Measurements from ENCODE around the gene DGCR2.

The DGCR2 gene

DNA sequence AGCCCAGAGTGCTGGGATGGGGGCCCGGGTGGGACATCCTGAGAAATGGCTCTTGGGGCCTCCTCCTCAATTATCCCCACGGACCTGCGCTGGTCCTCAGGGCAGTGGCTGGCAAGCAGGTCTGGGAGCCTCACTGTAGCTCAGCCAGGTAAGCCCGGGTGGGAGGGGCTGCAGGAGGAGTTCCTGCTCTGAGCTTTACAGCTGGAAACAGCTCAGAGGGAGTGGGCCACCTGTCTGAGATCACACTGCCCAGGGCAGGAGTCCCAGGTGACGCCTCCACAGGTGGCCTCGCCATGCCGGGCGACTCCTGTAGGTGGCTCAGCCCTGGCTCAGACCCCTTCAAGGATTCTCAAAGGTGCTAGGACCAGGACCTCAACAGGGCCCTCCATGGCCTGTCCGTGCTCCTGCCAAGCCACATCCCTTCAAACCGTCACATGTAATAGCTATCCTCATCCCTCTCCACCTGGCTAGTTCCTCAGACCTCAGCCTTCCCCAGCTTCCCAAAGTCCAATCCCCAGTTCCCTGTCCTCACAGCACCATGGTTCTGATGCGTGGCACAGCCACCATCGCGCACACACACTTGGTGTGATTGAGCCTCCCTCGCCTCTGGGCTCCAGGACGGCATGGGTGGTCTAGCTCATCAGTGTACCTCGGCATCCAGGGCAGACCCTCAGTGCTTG, 5.3 kb upstream of the DGCR2 start:
- CTCF ChIA-PET, result interaction anchor here (1.0 to 1.2 kb wide), 2 partner anchors 9 to 17 kb away, joined by 3 to 7 read pairs; partner anchors contain the start of gene ESS2
- POLR2A ChIA-PET, result no interaction called here
- TF ChIP-seq, protein P1, sequence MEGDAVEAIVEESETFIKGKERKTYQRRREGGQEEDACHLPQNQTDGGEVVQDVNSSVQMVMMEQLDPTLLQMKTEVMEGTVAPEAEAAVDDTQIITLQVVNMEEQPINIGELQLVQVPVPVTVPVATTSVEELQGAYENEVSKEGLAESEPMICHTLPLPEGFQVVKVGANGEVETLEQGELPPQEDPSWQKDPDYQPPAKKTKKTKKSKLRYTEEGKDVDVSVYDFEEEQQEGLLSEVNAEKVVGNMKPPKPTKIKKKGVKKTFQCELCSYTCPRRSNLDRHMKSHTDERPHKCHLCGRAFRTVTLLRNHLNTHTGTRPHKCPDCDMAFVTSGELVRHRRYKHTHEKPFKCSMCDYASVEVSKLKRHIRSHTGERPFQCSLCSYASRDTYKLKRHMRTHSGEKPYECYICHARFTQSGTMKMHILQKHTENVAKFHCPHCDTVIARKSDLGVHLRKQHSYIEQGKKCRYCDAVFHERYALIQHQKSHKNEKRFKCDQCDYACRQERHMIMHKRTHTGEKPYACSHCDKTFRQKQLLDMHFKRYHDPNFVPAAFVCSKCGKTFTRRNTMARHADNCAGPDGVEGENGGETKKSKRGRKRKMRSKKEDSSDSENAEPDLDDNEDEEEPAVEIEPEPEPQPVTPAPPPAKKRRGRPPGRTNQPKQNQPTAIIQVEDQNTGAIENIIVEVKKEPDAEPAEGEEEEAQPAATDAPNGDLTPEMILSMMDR (IDR thresholded peaks at IDR 0.05; ENCODE audit: control extremely low read depth, extremely low read depth, low read depth, missing control alignments), result no peak
- DNase-seq (ENCODE audit: extremely low spot score), result no peak

DNA sequence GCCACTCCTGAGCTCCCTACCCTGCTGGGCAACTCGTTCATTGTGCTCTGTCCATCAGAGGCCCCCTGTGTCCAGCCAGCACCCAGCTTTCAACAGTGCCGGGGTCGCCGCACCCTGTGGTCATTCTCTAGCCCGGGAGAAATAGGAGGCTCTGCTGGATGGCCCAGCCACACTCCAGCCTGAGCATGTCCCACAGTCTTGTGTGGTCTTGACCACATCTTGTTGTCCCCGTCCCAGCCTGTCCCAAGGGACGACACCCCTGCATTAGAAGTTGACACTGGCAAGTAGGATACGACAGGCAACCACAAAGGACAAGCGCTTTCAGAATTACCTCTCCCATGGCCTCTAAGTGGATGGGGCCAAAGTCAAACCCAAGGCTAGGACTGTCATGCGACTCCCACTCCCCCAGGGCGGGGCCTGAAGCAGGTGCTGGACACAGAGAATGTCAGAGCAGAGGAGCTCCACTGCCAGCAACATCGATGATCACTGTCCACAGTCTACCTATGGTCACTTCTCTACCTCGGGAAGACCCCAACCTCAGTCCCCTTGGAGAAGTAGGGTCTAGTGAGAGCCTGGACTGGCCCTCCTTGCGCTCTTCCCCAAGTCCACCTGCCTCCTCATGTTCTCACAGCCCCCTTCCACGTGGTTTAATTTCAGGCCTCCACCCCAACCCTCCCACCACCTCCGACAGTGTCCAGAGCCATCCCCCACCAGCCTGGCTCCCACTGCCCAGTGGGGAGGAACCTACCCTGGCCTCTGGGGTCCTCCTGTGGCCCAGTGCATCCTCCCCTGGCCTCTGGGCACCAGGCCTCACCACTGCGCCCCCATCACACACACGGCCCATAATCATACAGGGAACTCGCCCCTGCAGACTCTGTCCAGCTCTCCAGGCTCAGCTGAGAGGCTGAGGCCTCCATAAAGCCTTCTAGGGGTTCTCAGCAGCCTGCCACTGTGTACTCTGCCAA, 4.4 kb upstream of the DGCR2 start:
- TF ChIP-seq, protein P1 (IDR thresholded peaks at IDR 0.05; ENCODE audit: control extremely low read depth, extremely low read depth, low read depth, missing control alignments), result no peak
- ChIA-PET POLR2A (no interaction called here), CTCF (interaction anchor here (1.2 kb wide), 1 partner anchor 18 kb away, joined by 7 read pairs; the partner anchor contains the start of gene ESS2)
- no peak for DNase-seq (ENCODE audit: extremely low spot score)

DNA sequence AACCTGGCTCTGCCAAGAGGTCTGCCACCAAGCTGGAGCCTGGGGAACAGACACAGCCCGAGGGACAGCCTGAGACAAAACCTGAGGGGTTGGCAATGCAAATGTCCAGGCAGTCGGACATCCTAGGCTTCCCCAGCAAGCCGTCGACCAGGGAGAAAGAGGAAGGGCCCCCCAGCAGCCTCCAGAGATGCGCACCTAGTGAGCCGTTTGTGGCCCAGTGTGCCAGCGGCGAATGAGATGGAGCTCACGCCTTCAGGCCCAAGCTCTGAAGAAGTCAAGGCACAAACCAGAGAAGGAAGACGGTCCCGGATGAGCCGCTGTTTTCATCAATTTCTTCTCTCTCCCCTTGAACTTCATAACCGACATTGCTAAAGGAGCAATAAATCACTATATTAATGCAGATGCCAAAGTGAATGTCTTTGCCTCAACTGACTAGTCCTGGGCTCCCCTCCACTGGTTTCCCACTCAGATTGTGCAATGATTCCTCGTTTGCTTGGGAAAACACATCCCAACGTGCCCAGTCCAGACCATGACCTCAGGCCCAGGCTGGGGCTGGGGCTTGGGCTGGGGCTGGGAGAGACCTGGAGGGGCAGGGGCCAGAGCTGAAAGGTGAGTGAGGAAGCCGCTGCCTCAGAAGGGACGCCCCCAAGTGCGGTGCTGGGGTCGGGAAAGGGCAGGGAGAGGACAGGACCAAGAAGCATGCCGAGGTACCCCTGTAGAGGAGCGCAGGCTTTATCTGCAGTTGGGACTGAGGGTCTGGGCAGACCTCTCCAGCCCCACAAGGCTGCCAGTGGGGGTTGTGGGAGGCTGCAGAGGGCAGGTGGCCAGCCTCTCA, 3.5 kb upstream of the DGCR2 start:
- CTCF ChIA-PET, result interaction anchor here (0.6 kb wide), 1 partner anchor 15 kb away, joined by 3 read pairs; no protein-coding TSS in a partner anchor
- POLR2A ChIA-PET, result no interaction called here
- TF ChIP-seq, protein P1 (IDR thresholded peaks at IDR 0.05; ENCODE audit: control extremely low read depth, extremely low read depth, low read depth, missing control alignments), result no peak
- DNase-seq (ENCODE audit: extremely low spot score), result no peak

DNA sequence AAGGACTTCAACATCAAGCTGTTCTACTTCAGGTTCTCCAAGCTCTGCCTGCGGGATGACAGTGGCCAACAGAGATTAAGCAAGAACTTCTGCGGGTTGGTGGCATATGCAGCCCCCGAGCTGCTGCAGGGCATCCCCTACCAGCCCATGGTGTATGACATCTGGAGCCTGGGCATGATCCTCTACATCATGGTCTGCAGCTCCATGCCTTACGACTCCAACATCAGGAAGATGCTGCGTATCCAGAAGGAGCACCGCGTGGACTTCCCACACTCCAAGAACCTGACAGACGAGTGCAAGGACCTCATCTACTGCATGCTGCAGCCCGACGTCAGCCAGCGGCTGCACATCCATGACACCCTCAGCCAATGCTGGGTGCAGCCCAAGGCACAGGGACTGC, 2.8 kb upstream of the DGCR2 start:
- ChIA-PET POLR2A (no interaction called here), CTCF (interaction anchor here (0.6 kb wide), 1 partner anchor 14 kb away, joined by 3 read pairs; no protein-coding TSS in a partner anchor)
- DNase-seq (ENCODE audit: extremely low spot score), result no peak
- TF ChIP-seq, protein P1 (IDR thresholded peaks at IDR 0.05; ENCODE audit: control extremely low read depth, extremely low read depth, low read depth, missing control alignments), result no peak

DNA sequence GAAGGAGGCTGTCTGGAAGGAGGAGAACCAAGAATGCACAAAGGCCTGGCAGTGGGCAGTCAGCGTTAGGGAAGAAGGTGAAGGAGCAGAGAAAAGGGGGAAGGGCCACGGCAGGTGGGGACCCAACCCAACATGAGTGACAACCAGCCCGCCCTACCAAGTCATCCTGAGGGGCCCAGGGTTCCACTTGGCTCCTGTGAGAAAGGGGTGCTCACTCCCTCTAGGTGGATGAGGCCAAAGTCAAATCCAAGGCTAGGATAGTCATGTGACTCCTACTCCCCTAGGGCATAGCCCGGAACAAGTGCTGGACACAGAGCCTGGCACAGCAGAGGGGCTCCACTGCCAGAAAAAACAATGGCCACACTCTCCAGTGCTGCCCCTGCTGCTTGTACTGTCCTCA, 2.2 kb upstream of the DGCR2 start:
- ChIA-PET CTCF (no interaction called here), POLR2A (no interaction called here)
- TF ChIP-seq, protein P1 (IDR thresholded peaks at IDR 0.05; ENCODE audit: control extremely low read depth, extremely low read depth, low read depth, missing control alignments), result no peak
- no peak for DNase-seq (ENCODE audit: extremely low spot score)

DNA sequence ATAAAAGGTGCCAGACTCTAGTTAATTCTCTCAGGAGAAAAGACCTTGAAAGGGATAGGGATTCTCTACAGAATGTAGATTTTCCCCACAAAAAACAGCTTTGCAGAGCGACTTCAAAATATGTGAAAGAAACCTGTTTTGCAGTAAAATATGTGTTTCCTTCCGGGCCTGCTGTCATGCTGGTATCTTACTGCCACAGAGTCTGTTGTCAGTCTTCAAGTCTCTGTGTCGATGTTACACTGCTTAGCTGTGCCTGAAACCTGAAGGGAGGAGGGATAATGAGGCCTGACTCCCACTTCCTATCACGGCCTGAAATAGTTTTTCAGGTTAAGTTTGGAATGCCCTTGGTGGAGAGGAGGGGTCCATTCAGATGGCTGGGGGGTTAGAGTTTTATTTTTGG, 1.7 kb upstream of the DGCR2 start:
- DNase-seq (ENCODE audit: extremely low spot score), result no peak
- ChIA-PET CTCF (interaction anchor here (1.9 kb wide), 1 partner anchor 21 kb away, joined by 4 read pairs; the partner anchor contains the start of gene ESS2), POLR2A (no interaction called here)
- TF ChIP-seq, protein P1 (IDR thresholded peaks at IDR 0.05; ENCODE audit: control extremely low read depth, extremely low read depth, low read depth, missing control alignments), result no peak
